Vagina (tissue), 2 donors: ENCODE results near the gene MSANTD1. TPM values are rescaled to one million over a fixed set of nuclear protein-coding genes. Genes with fewer than 3 reads are reported as not detected.

Source experiments
- DNase-seq, 2 donors: peaks; one replicate each; pipeline ENCODE4 v3.0.0-alpha.2; 2017; ENCODE audit errors: extremely low spot score in 2 of 2
- H3K27ac ChIP-seq: fragments of 200-600 bp; sonication (generic); one replicate; pipeline ENCODE4 v1.5.1; 2019
- H3K27me3 ChIP-seq: fragments of 200-600 bp; sonication (generic); one replicate; pipeline ENCODE4 v1.5.1; 2019
- H3K36me3 ChIP-seq, 2 donors: fragments of 200-600 bp; sonication (generic); one replicate each; pipeline ENCODE4 v1.5.1; 2017 to 2019
- H3K4me1 ChIP-seq: fragments of 200-600 bp; sonication (generic); one replicate; pipeline ENCODE4 v1.5.1; 2019
- H3K4me3 ChIP-seq, 2 donors: fragments of 200-600 bp; sonication (generic); 1 replicate in 1 of 2; 2 replicates in 1 of 2; pipeline ENCODE4 v1.5.1; 2016 to 2019
- H3K9me3 ChIP-seq: fragments of 200-600 bp; sonication (generic); one replicate; pipeline ENCODE4 v1.5.1; 2019
- CTCF ChIP-seq, 3 experiments: fragments of 450-650 bp in 2 of 3; fragments of 200-600 bp in 1 of 3; sonication (generic) in 1 of 3; IDR thresholded peaks; one replicate each; pipeline ENCODE4 v1.5.1; 2017 to 2019; ENCODE audit warnings: antibody characterized with exemption in 3 of 3, mild to moderate bottlenecking in 2 of 3, moderate library complexity in 2 of 3
- POLR2A ChIP-seq, 2 donors: fragments of 450-650 bp; IDR thresholded peaks; one replicate each; pipeline ENCODE4 v1.6.1; 2017; ENCODE audit warnings: antibody characterized with exemption in 2 of 2, mild to moderate bottlenecking in 2 of 2, moderate library complexity in 2 of 2
- POLR2AphosphoS5 ChIP-seq, 2 donors: sonication (generic); formaldehyde crosslinking; IDR thresholded peaks; one replicate each; pipeline ENCODE4 v1.9.0; 2017; ENCODE audit warnings: antibody characterized with exemption in 2 of 2, mild to moderate bottlenecking in 2 of 2, low read depth in 1 of 2; ENCODE audit not compliant: insufficient read depth in 1 of 2
- intact Hi-C: fragments of 100-400 bp; cut with DNase I; formaldehyde crosslinking; loops from one replicate; pipeline ENCODE4 v1.15.1; 2023
- total RNA-seq: library from RNA; depleted of rRNA; stranded (reverse); fragments of >200 nt; gene quantifications from one replicate; pipeline ENCODE4 v1.2.3, GENCODE V29; 2016

Gene MSANTD1
- total RNA-seq, 1 donor from 2014 or later, result 0.49 TPM

GRCh38 chr4:3288571-3289094 is 39.7 kb downstream of the MSANTD1 start:
- H3K9me3 ChIP-seq, result no peaks in the 10 kb centered on the region
- H3K36me3 ChIP-seq, result no peaks in the 10 kb centered on the region
- H3K4me1 ChIP-seq, result peaks cover 45% of the 10 kb centered on the region
- peak in 1 of 2 donors; percentile 77 for DNase-seq
- H3K27ac ChIP-seq, result no peak overlapping the region
- no peaks in the 10 kb centered on the region for H3K27me3 ChIP-seq
- TF ChIP-seq POLR2A (IDR thresholded peaks at IDR 0.05), result no peak
- TF ChIP-seq CTCF (IDR thresholded peaks at IDR 0.05), result no peak
- no peak for TF ChIP-seq POLR2AphosphoS5 (IDR thresholded peaks at IDR 0.05; ENCODE audit: insufficient read depth in 1 of 2, low read depth in 1 of 2)
- intact Hi-C loops, result no loop called here
- H3K4me3 ChIP-seq, result no peak overlapping the region

- TF ChIP-seq POLR2A (IDR thresholded peaks at IDR 0.05) (no peak), POLR2AphosphoS5 (IDR thresholded peaks at IDR 0.05; ENCODE audit: insufficient read depth in 1 of 2, low read depth in 1 of 2) (no peak), CTCF (IDR thresholded peaks at IDR 0.05) (no peak)
- intact Hi-C loops, result loop anchor here (10.0 kb wide), 1 partner anchor 86 kb away; no protein-coding TSS in a partner anchor
- Histone ChIP-seq H3K9me3 (no peaks in the 10 kb centered on the region), H3K36me3 (no peaks in the 10 kb centered on the region), H3K4me3 (no peak overlapping the region), H3K4me1 (peaks cover 57% of the 10 kb centered on the region), H3K27me3 (no peaks in the 10 kb centered on the region), H3K27ac (no peak overlapping the region)
- DNase-seq, result peak in 1 of 2 donors; percentile 79
These were observed 41.5 kb downstream of the MSANTD1 start for GRCh38 chr4:3290476-3290875.

GRCh38 chr4:3290889-3291321 is 41.9 kb downstream of the MSANTD1 start:
- TF ChIP-seq POLR2A (IDR thresholded peaks at IDR 0.05), result no peak
- no peak for TF ChIP-seq CTCF (IDR thresholded peaks at IDR 0.05)
- TF ChIP-seq POLR2AphosphoS5 (IDR thresholded peaks at IDR 0.05; ENCODE audit: insufficient read depth in 1 of 2, low read depth in 1 of 2), result no peak
- H3K36me3 ChIP-seq, result no peaks in the 10 kb centered on the region
- intact Hi-C loops, result loop anchor here (10.0 kb wide), 1 partner anchor 86 kb away; no protein-coding TSS in a partner anchor
- H3K4me1 ChIP-seq, result peaks cover 53% of the 10 kb centered on the region
- DNase-seq, result peak in 1 of 2 donors; percentile 86
- H3K4me3 ChIP-seq, result no peak overlapping the region
- no peak overlapping the region for H3K27ac ChIP-seq
- H3K27me3 ChIP-seq, result no peaks in the 10 kb centered on the region
- no peaks in the 10 kb centered on the region for H3K9me3 ChIP-seq

- H3K27me3 ChIP-seq, result no peaks in the 10 kb centered on the region
- intact Hi-C loops, result loop anchor here (10.0 kb wide), 1 partner anchor 87 kb away; no protein-coding TSS in a partner anchor
- H3K4me3 ChIP-seq, result peak overlapping the region; percentile 77 to 97
- no peaks in the 10 kb centered on the region for H3K9me3 ChIP-seq
- H3K36me3 ChIP-seq, result no peaks in the 10 kb centered on the region
- peak overlapping the region; percentile 92 for H3K27ac ChIP-seq
- H3K4me1 ChIP-seq, result peaks cover 47% of the 10 kb centered on the region
- TF ChIP-seq POLR2AphosphoS5 (IDR thresholded peaks at IDR 0.05; ENCODE audit: insufficient read depth in 1 of 2, low read depth in 1 of 2) (no peak), CTCF (IDR thresholded peaks at IDR 0.05) (no peak), POLR2A (IDR thresholded peaks at IDR 0.05) (no peak)
- DNase-seq, result peak in 1 of 2 donors; percentile 87
These were observed 42.5 kb downstream of the MSANTD1 start for GRCh38 chr4:3291411-3291968.
